Activated CD4-positive, alpha-beta T cell treated with anti-CD3 and anti-CD28 coated beads, Interleukin-2, amount 10 ng/mL, durations not matched to agents 7 days and 5 days (primary cell): ENCODE measurements around the gene SETBP1. TPM values are rescaled to one million over a fixed set of nuclear protein-coding genes. Genes with fewer than 3 reads are reported as not detected.

Experiments used
- CTCF ChIA-PET: fragments of 350-600 bp; sonication (Branson Sonifier 250); formaldehyde crosslinking; loops from one replicate; lab custom pipeline; 2021; ENCODE audit warnings: antibody characterized with exemption; lab: Charles Lee
- POLR2A ChIA-PET: fragments of 350-600 bp; sonication (Branson Sonifier 250); formaldehyde crosslinking; loops from one replicate; lab custom pipeline; 2021; ENCODE audit warnings: antibody characterized with exemption; lab: Charles Lee
- DNase-seq: peaks from one replicate; pipeline ENCODE4 v3.0.0-alpha.2; 2020
- H3K27ac Mint-ChIP-seq: one replicate; pipeline ENCODE4 v1.8.0; 2021; ENCODE audit warnings: mild to moderate bottlenecking, moderate library complexity, mixed read lengths
- H3K27me3 Mint-ChIP-seq: one replicate; pipeline ENCODE4 v1.8.0; 2021; ENCODE audit warnings: mixed read lengths
- H3K36me3 Mint-ChIP-seq: one replicate; pipeline ENCODE4 v1.8.0; 2021; ENCODE audit warnings: low read depth, mixed read lengths
- H3K4me1 Mint-ChIP-seq: one replicate; pipeline ENCODE4 v1.8.0; 2021; ENCODE audit warnings: mixed read lengths
- H3K4me3 Mint-ChIP-seq: one replicate; pipeline ENCODE4 v1.8.0; 2021; ENCODE audit warnings: mild to moderate bottlenecking, moderate library complexity, mixed read lengths
- H3K9me3 Mint-ChIP-seq: one replicate; pipeline ENCODE4 v1.8.0; 2021; ENCODE audit warnings: mixed read lengths
- total RNA-seq, 2 experiments: library from RNA; stranded (reverse); gene quantifications; one replicate each; pipeline ENCODE4 v1.2.3, GENCODE V29; 2021

The SETBP1 gene
- total RNA-seq, 2 experiments from 2014 or later, result 3.7 to 4.4 TPM

GRCh38 chr18:45085916-45086624, 405.4 kb downstream of the SETBP1 start:
- H3K27me3 Mint-ChIP-seq, result peaks cover 2% of the 10 kb centered on the region
- no peak for DNase-seq
- H3K27ac Mint-ChIP-seq, result no peak overlapping the region
- H3K9me3 Mint-ChIP-seq, result no peaks in the 10 kb centered on the region
- H3K36me3 Mint-ChIP-seq, result no peaks in the 10 kb centered on the region
- CTCF ChIA-PET, result no interaction called here
- H3K4me1 Mint-ChIP-seq, result no peaks in the 10 kb centered on the region
- POLR2A ChIA-PET, result no interaction called here
- no peak overlapping the region for H3K4me3 Mint-ChIP-seq

DNA sequence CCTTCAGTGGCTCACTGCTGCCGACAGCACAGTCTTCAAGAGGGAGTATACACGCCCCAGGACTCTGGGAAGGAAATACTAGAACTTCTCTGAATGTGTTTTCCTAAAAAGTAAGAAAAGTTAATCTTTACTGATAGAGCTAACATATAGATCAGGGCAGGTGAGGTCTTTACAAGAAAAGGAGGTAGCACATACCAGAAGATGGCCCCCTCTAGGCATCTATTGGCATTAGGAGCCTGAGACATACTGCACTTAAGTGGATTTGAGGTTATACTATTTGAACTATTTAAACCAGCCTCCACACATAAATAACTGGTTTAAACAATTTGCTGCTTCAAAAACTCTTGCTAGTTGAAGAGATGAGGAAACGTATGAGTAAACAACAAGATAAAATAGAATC, 406.1 kb downstream of the SETBP1 start:
- Mint-ChIP-seq H3K36me3 (no peaks in the 10 kb centered on the region), H3K27me3 (peaks cover 2% of the 10 kb centered on the region)

GRCh38 chr18:45090526-45091140, 409.9 kb downstream of the SETBP1 start:
- ChIA-PET POLR2A (no interaction called here), CTCF (interaction anchor here (0.6 kb wide), 1 partner anchor 24 kb away, joined by 3 read pairs; no protein-coding TSS in a partner anchor)
- Mint-ChIP-seq H3K27ac (no peak overlapping the region), H3K4me3 (no peak overlapping the region), H3K27me3 (no peaks in the 10 kb centered on the region), H3K4me1 (no peaks in the 10 kb centered on the region), H3K36me3 (no peaks in the 10 kb centered on the region), H3K9me3 (no peaks in the 10 kb centered on the region)
- DNase-seq, result no peak

More for the DNA sequence above, 406.1 kb downstream of the SETBP1 start:
- POLR2A ChIA-PET, result no interaction called here
- no peak overlapping the region for H3K27ac Mint-ChIP-seq
- no peaks in the 10 kb centered on the region for H3K4me1 Mint-ChIP-seq
- H3K4me3 Mint-ChIP-seq, result no peak overlapping the region
- no peaks in the 10 kb centered on the region for H3K9me3 Mint-ChIP-seq
- CTCF ChIA-PET, result no interaction called here
- DNase-seq, result no peak

DNA sequence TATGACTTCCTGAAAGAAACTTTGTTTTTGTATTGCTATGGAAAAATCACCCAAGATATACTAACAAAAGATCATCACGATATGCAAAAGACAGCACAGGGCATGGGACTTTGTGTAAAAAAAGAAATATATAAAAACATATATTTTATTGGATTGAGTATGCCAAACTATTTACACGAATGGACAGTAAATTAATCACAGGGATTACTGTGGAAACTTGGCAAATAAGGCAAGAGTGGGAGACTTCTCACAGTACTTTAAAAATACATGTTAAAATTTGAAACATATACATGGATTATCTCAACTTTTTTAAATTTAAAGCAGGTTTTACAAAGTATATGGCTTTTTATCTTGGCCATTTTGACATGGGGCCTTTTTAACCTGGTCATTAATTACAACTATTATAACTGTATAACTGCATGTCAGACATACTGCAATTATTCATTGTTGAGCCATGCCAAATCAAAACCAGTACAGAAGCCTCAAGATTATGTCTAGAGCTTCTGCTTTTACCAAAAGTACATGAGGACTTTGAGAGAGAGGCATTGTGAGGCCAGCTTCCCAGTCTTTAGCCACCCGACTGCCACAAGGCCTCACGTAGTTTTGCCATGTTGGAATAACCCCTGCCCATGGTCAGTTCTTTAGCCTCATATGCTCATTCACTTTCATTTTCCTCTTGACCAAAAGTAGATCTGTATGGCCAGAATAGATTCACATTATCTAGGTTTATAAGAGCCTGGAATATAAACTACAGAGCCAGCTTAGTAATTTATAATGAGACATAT, 419.8 kb downstream of the SETBP1 start:
- Mint-ChIP-seq H3K4me1 (no peaks in the 10 kb centered on the region), H3K27ac (no peak overlapping the region), H3K9me3 (no peaks in the 10 kb centered on the region), H3K27me3 (no peaks in the 10 kb centered on the region), H3K36me3 (no peaks in the 10 kb centered on the region), H3K4me3 (no peak overlapping the region)
- ChIA-PET POLR2A (no interaction called here), CTCF (no interaction called here)
- no peak for DNase-seq

- POLR2A ChIA-PET, result no interaction called here
- Mint-ChIP-seq H3K27ac (no peak overlapping the region), H3K4me1 (peaks cover 2% of the 10 kb centered on the region), H3K9me3 (no peaks in the 10 kb centered on the region), H3K4me3 (no peak overlapping the region), H3K27me3 (no peaks in the 10 kb centered on the region), H3K36me3 (no peaks in the 10 kb centered on the region)
- no peak for DNase-seq
- CTCF ChIA-PET, result no interaction called here
Observed at GRCh38 chr18:45102126-45102525, 421.4 kb downstream of the SETBP1 start.

DNA sequence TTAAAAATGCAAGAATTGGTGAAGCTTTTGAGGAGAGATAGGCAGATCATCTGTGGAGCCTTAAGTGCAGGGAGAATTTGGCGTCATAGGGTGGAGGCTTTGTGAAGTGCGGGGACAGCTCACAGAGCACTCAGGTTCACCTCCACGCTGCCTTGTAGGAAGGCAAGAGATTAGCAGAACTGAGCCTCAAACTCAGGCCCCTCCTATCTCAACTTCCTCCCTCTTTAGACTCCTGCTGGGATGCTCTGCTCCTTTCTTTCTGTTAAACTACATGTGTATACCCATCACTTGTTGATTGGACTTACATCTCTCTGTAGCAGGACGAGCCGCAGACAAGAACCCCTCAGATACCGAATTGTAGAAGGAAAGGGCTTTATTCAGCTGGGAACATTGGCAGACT, 422.2 kb downstream of the SETBP1 start:
- no peaks in the 10 kb centered on the region for H3K9me3 Mint-ChIP-seq
- ChIA-PET CTCF (no interaction called here), POLR2A (no interaction called here)
- no peak for DNase-seq
- no peaks in the 10 kb centered on the region for H3K27me3 Mint-ChIP-seq
- no peaks in the 10 kb centered on the region for H3K36me3 Mint-ChIP-seq
- H3K27ac Mint-ChIP-seq, result no peak overlapping the region
- H3K4me1 Mint-ChIP-seq, result peaks cover 2% of the 10 kb centered on the region
- H3K4me3 Mint-ChIP-seq, result no peak overlapping the region

DNA sequence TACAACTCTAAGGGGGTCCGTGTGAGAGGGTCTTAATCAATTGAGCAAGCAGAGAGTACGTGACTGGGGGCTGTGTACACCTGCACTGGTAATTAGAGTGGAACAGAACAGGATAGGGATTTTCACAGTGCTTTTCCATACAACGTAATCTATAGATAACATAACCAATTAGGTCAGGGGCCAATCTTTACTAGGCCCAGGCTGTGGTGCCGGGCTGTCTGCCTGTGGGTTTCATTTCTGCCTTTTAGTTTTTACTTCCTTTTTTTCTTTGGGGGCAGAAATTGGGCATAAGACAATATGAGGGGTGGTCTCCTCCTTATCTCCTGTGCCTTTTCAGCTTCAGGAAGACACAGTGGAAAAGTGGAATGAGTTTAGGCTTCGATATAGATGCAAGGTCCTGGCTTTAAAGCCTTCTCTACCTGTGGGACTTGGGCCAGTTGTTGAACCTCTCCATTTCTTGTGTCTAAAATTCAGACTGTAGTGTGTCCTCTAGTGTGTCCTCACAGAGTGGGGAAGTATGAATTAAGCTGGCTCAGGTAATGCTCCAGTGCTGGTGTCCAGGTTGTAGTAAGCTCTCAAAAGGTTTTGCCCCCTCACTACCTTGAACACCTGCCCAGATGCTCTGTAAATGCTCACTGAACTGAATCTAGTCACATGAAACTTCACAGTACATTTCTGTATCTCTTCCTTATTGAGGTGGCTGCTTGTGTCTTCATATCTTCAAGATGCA, 422.8 kb downstream of the SETBP1 start:
- DNase-seq, result no peak
- Mint-ChIP-seq H3K4me1 (peaks cover 2% of the 10 kb centered on the region), H3K9me3 (no peaks in the 10 kb centered on the region), H3K36me3 (no peaks in the 10 kb centered on the region), H3K4me3 (no peak overlapping the region), H3K27me3 (no peaks in the 10 kb centered on the region), H3K27ac (no peak overlapping the region)
- CTCF ChIA-PET, result no interaction called here
- POLR2A ChIA-PET, result no interaction called here

DNA sequence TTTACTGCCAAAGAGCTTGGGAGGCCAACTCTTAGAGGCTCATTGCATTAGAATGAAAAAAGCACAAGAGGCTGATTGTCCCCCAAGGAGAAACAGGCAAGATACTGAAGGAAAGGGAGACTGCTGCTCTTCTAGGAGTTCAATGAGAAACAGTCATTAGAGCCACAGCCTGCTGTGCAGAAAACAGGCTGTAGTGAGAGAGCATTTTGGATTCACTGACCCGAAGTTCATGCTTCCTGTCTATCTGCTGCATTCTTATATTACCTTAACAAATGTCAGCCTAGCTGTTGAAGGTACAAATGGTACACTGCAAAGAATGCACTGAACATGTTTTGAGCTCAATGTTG, 423.3 kb downstream of the SETBP1 start:
- H3K27ac Mint-ChIP-seq, result no peak overlapping the region
- no peaks in the 10 kb centered on the region for H3K36me3 Mint-ChIP-seq
- CTCF ChIA-PET, result no interaction called here
- no peaks in the 10 kb centered on the region for H3K9me3 Mint-ChIP-seq
- no peak for DNase-seq
- H3K4me1 Mint-ChIP-seq, result peaks cover 2% of the 10 kb centered on the region
- no peak overlapping the region for H3K4me3 Mint-ChIP-seq
- POLR2A ChIA-PET, result no interaction called here
- no peaks in the 10 kb centered on the region for H3K27me3 Mint-ChIP-seq

- H3K9me3 Mint-ChIP-seq, result no peaks in the 10 kb centered on the region
- H3K4me1 Mint-ChIP-seq, result peaks cover 2% of the 10 kb centered on the region
- DNase-seq, result no peak
- H3K27ac Mint-ChIP-seq, result no peak overlapping the region
- no peak overlapping the region for H3K4me3 Mint-ChIP-seq
- H3K27me3 Mint-ChIP-seq, result peaks cover 3% of the 10 kb centered on the region
- ChIA-PET POLR2A (no interaction called here), CTCF (no interaction called here)
- no peaks in the 10 kb centered on the region for H3K36me3 Mint-ChIP-seq
Observed at GRCh38 chr18:45106331-45106774, 425.7 kb downstream of the SETBP1 start.

DNA sequence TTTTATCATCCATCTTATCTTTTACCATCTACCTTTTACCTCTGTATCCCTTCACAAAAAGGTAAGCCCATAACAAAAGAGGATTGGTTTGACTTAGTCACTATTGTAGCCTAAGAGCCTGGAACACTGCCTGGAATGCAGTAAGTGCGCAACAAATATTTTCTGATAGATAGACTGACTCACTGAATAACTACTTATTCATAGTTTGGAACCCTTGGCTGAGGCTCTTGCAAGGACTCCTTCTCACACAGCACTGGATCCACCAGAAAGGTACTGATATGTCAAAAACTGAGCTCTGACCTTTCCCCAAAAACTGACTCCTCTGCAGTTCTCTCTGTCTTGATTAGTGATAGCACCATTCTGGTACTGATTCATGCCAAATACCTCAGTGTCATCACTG, 426.7 kb downstream of the SETBP1 start:
- H3K9me3 Mint-ChIP-seq, result no peaks in the 10 kb centered on the region
- H3K36me3 Mint-ChIP-seq, result no peaks in the 10 kb centered on the region
- DNase-seq, result no peak
- peaks cover 6% of the 10 kb centered on the region for H3K27me3 Mint-ChIP-seq
- H3K4me1 Mint-ChIP-seq, result peaks cover 2% of the 10 kb centered on the region
- H3K27ac Mint-ChIP-seq, result no peak overlapping the region
- CTCF ChIA-PET, result no interaction called here
- no peak overlapping the region for H3K4me3 Mint-ChIP-seq
- POLR2A ChIA-PET, result no interaction called here

DNA sequence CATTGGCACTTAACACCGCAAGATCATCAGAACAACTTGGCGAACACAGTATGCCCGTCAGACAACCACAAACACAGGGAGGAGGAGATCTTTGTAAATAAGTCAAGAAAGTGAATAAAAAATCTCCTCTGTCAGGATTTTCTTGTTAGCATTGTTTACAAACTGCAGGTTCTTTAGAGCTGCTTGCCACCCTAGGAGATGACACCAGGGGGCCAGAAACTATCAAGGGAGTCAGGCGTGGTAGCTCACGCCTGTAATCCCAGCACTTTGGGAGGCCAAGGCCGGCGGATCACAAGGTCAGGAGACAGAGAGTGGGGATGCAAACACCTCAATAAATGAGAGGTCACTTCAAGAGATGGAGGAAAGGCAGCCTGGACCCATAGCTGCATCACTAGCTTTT, 428.1 kb downstream of the SETBP1 start:
- H3K27ac Mint-ChIP-seq, result no peak overlapping the region
- ChIA-PET POLR2A (no interaction called here), CTCF (interaction anchor here (0.5 to 0.9 kb wide), 2 partner anchors 15 to 21 kb away, joined by 3 read pairs; no protein-coding TSS in a partner anchor)
- peaks cover 7% of the 10 kb centered on the region for H3K27me3 Mint-ChIP-seq
- H3K9me3 Mint-ChIP-seq, result no peaks in the 10 kb centered on the region
- no peak for DNase-seq
- no peaks in the 10 kb centered on the region for H3K36me3 Mint-ChIP-seq
- H3K4me3 Mint-ChIP-seq, result no peak overlapping the region
- peaks cover 2% of the 10 kb centered on the region for H3K4me1 Mint-ChIP-seq

DNA sequence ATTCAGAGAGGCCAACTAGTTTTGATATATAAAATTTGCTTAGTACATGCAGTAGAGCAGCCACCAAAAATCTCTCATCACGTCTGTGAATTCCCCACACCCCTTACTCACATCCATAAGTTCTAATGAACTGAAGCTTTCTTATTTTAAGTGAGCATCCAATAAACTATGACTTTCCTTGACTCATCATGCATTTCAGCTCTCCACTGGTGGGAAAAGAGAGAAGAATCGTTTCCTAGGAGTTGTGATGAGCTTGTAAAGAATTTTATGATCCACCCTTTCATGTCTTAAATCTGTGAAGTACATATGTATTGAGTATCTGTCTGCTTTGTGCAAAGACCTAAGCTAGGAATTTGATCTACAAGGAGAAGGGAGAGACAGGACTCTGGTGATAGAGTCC, 428.6 kb downstream of the SETBP1 start:
- ChIA-PET CTCF (no interaction called here), POLR2A (no interaction called here)
- Mint-ChIP-seq H3K27ac (no peak overlapping the region), H3K4me3 (no peak overlapping the region), H3K4me1 (peaks cover 2% of the 10 kb centered on the region), H3K36me3 (no peaks in the 10 kb centered on the region), H3K9me3 (no peaks in the 10 kb centered on the region), H3K27me3 (peaks cover 7% of the 10 kb centered on the region)
- no peak for DNase-seq

DNA sequence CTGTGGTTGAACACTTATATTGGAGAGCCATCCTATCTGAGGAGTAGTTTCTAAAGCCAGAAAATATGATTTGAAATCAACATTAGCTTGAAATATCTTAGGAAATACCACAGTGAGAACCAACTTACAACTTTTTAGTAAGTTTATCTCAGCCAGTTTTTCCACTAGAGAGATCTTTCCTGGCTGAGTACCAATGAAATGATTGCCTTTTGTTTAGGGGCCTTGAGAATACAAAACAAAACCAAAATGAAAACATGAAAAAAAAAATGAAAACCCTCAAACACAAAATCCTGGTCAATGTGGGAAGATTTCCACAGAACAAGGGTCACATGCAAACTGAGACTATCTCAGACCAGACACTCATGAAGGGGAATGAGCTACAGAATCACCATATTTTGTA, 429.0 kb downstream of the SETBP1 start:
- Mint-ChIP-seq H3K9me3 (no peaks in the 10 kb centered on the region), H3K36me3 (no peaks in the 10 kb centered on the region), H3K4me1 (peaks cover 2% of the 10 kb centered on the region), H3K4me3 (no peak overlapping the region), H3K27ac (no peak overlapping the region), H3K27me3 (peaks cover 9% of the 10 kb centered on the region)
- no peak for DNase-seq
- ChIA-PET POLR2A (no interaction called here), CTCF (no interaction called here)
